ENCODE results near the gene AHI1.
"Not testable (repeated sequence)": the region's sequence is repeated elsewhere in the genome, so short reads cannot be mapped to it uniquely, and the experiment has no call there.

The AHI1 gene

GRCh38 chr6:135261872-135262725 is 235.4 kb downstream of the AHI1 start:
- no peak overlapping the region for H3K4me3 ChIP-seq (ENCODE audit: low read length)
- TF ChIP-seq ZNF274 (IDR thresholded peaks at IDR 0.05; ENCODE audit: low read depth, low read length), result no peak

GRCh38 chr6:135260612-135261011 is 236.9 kb downstream of the AHI1 start:
- TF ChIP-seq ZNF274 (IDR thresholded peaks at IDR 0.05; ENCODE audit: low read depth, low read length), result no peak
- no peak overlapping the region for H3K4me3 ChIP-seq (ENCODE audit: low read length)

- H3K4me3 ChIP-seq (ENCODE audit: low read length), result no peak overlapping the region
- TF ChIP-seq ZNF274 (IDR thresholded peaks at IDR 0.05; ENCODE audit: low read depth, low read length), result no peak
These were observed 238.6 kb downstream of the AHI1 start for GRCh38 chr6:135258970-135259369.

- TF ChIP-seq ZNF274 (IDR thresholded peaks at IDR 0.05; ENCODE audit: low read depth, low read length), result no peak
These were observed 239.7 kb downstream of the AHI1 start for GRCh38 chr6:135257631-135258405.

GRCh38 chr6:135256866-135257265 is 240.7 kb downstream of the AHI1 start:
- no peak overlapping the region for H3K4me3 ChIP-seq (ENCODE audit: low read length)
- TF ChIP-seq ZNF274 (IDR thresholded peaks at IDR 0.05; ENCODE audit: low read depth, low read length), result no peak

More at GRCh38 chr6:135257631-135258405, 239.7 kb downstream of the AHI1 start:
- H3K4me3 ChIP-seq (ENCODE audit: low read length), result no peak overlapping the region

GRCh38 chr6:135254471-135254870 is 243.1 kb downstream of the AHI1 start:
- TF ChIP-seq ZNF274 (IDR thresholded peaks at IDR 0.05; ENCODE audit: low read depth, low read length), result no peak
- no peak overlapping the region for H3K4me3 ChIP-seq (ENCODE audit: low read length)

- no peak for TF ChIP-seq ZNF274 (IDR thresholded peaks at IDR 0.05; ENCODE audit: low read depth, low read length)
- H3K4me3 ChIP-seq (ENCODE audit: low read length), result no peak overlapping the region
These were observed 245.8 kb downstream of the AHI1 start for GRCh38 chr6:135251498-135252441.

- H3K4me3 ChIP-seq (ENCODE audit: low read length), result no peak overlapping the region
- no peak for TF ChIP-seq ZNF274 (IDR thresholded peaks at IDR 0.05; ENCODE audit: low read depth, low read length)
These were observed 246.6 kb downstream of the AHI1 start for GRCh38 chr6:135250751-135251497.

- H3K4me3 ChIP-seq (ENCODE audit: low read length), result no peak overlapping the region
- TF ChIP-seq ZNF274 (IDR thresholded peaks at IDR 0.05; ENCODE audit: low read depth, low read length), result no peak
These were observed 247.3 kb downstream of the AHI1 start for GRCh38 chr6:135250234-135250633.

GRCh38 chr6:135246412-135247012 is 251.0 kb downstream of the AHI1 start:
- not testable (repeated sequence) for H3K4me3 ChIP-seq (ENCODE audit: low read length)

GRCh38 chr6:135244805-135245204 is 252.7 kb downstream of the AHI1 start:
- no peak for TF ChIP-seq ZNF274 (IDR thresholded peaks at IDR 0.05; ENCODE audit: low read depth, low read length)
- no peak overlapping the region for H3K4me3 ChIP-seq (ENCODE audit: low read length)

- TF ChIP-seq ZNF274 (IDR thresholded peaks at IDR 0.05; ENCODE audit: low read depth, low read length), result no peak
- no peak overlapping the region for H3K4me3 ChIP-seq (ENCODE audit: low read length)
These were observed 253.4 kb downstream of the AHI1 start for GRCh38 chr6:135243871-135244796.
